Esophagus (tissue), 2 donors: ENCODE results near the gene SLC45A1. TPM values are rescaled to one million over a fixed set of nuclear protein-coding genes. Genes with fewer than 3 reads are reported as not detected.
"Not testable (repeated sequence)": the region's sequence is repeated elsewhere in the genome, so short reads cannot be mapped to it uniquely, and the experiment has no call there.

Experiments used
- H3K27ac ChIP-seq, 2 donors: one replicate each; pipeline ENCODE4 v1.5.1; 2013; ENCODE audit warnings: low read depth in 2 of 2, mild to moderate bottlenecking in 2 of 2, inconsistent platforms in 1 of 2, low read length in 1 of 2, moderate library complexity in 1 of 2
- H3K27me3 ChIP-seq, 2 donors: one replicate each; pipeline ENCODE4 v1.6.1; 2013; ENCODE audit warnings: low read length in 2 of 2, control low read depth in 1 of 2, mild to moderate bottlenecking in 1 of 2; ENCODE audit not compliant: insufficient read depth in 2 of 2, control insufficient read depth in 1 of 2
- H3K36me3 ChIP-seq, 2 donors: one replicate each; pipeline ENCODE4 v1.6.1; 2013; ENCODE audit warnings: low read length in 1 of 2; ENCODE audit not compliant: control insufficient read depth in 2 of 2, insufficient read depth in 2 of 2
- H3K4me1 ChIP-seq, 2 donors: one replicate each; pipeline ENCODE4 v1.6.1; 2013; ENCODE audit warnings: low read length in 1 of 2; ENCODE audit not compliant: control insufficient read depth in 2 of 2, insufficient read depth in 2 of 2
- H3K4me3 ChIP-seq, 2 donors: one replicate each; pipeline ENCODE4 v1.5.1; 2013; ENCODE audit warnings: low read length in 2 of 2, mild to moderate bottlenecking in 2 of 2, low read depth in 1 of 2, moderate library complexity in 1 of 2
- H3K9me3 ChIP-seq, 2 donors: one replicate each; pipeline ENCODE4 v1.6.1; 2013; ENCODE audit warnings: mild to moderate bottlenecking in 2 of 2, low read depth in 1 of 2, low read length in 1 of 2, moderate library complexity in 1 of 2; ENCODE audit not compliant: control insufficient read depth in 2 of 2, insufficient read depth in 1 of 2
- WGBS, 2 donors: extraction: QIAGEN DNeasy Blood & Tissue Kit; methylation state at CpG; one replicate each; pipeline ENCODE4 v1.1.7; 2013; 5-methylcytosine and 5-hydroxymethylcytosine counted together
- polyA plus RNA-seq, 2 donors: library from polyadenylated mRNA; stranded (reverse); fragments of 200-250 nt; gene quantifications; one replicate each; pipeline ENCODE4 v1.2.3, GENCODE V29; 2013
- donor health status: healthy with polysubstance abuse.
- donor health status: Bipolar disorder and iron deficiency.

SLC45A1 gene
- polyA plus RNA-seq: 1 to 10 TPM in 1 of 2 donors, under 1 TPM in 1; 0.61 to 1.1 TPM

DNA sequence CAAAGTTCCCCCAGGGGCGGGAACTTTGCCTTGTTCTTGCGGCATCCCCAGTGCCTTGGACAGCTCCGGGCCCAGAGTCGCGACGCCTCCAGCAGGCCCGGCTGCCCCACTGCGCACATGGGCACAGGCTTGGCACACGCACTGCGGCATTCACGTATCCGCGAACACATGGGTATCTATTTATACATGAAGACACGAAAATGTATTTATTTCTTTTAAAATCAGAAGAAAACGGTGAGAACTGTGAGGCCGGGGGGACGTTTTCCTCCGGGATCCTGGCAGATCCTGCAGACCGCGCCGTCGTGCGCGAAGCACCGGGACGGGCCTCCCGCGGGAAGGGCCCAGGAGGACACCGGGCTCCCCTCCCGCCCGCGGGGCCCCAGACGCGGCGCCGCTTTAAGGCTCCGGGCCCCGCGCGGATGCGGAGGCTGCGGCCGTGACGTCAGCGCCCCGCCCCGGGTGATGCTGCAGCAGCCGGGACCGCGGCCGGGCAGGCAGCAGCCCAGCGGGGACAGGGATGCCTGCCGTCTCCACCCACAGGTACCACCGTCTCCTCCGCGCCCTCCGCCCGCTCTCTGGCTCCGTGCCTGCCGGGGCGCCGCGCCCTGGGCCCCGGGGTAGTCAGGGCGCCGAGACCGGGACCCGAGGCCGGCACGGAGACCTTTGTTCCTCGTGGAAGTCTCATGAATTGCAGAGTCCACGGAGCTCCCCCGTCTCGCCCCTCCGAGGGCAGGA is at the start of gene SLC45A1:
Gene SLC45A1 (plus strand): TSS at position 468 of the 735 bp plus-strand sequence. CDS start 6,216 bp downstream, outside the sequence.
- 11 to 13% methylated on average over 71 to 75 of the region's 75 CpGs for WGBS, 2 donors
- no peak within 1 kb of the TSS for H3K27ac ChIP-seq
- H3K27me3 ChIP-seq: no peaks in the 10 kb centered on the region
- peaks cover 2 to 5% of the 10 kb centered on the region in 2 donors for H3K4me1 ChIP-seq
- H3K36me3 ChIP-seq: no peaks in the 10 kb centered on the region
- H3K4me3 ChIP-seq: peak within 1 kb of the TSS; percentile 45 to 58
- H3K9me3 ChIP-seq: no peaks in the 10 kb centered on the region

DNA sequence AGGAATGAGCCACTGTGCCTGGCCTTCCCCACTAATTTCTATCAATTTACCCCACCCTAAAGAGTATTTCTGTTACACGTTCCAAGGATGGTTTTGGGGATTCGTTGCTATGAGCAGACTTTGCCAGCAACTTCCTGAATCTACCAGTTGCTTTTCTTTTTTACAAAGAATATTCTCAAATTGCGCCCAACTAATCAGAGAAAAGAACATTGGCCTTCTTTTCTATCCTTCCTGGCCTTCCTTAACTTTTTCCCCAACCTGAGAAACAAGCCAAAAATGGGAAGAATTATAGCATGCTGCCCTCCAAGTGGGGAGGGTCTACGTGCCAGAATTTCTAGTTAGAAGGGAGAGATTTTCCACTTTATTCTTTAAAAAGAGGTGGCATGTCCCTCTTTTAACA is 44.9 kb upstream of the SLC45A1 start:
- H3K4me3 ChIP-seq: no peak overlapping the region
- no peaks in the 10 kb centered on the region for H3K9me3 ChIP-seq
- H3K4me1 ChIP-seq: peaks cover 0 to 3% of the 10 kb centered on the region in 2 donors
- no peaks in the 10 kb centered on the region for H3K36me3 ChIP-seq
- H3K27ac ChIP-seq: no peak overlapping the region
- 74 to 79% methylated on average over 4 of the region's 4 CpGs for WGBS, 2 donors
- no peaks in the 10 kb centered on the region for H3K27me3 ChIP-seq

DNA sequence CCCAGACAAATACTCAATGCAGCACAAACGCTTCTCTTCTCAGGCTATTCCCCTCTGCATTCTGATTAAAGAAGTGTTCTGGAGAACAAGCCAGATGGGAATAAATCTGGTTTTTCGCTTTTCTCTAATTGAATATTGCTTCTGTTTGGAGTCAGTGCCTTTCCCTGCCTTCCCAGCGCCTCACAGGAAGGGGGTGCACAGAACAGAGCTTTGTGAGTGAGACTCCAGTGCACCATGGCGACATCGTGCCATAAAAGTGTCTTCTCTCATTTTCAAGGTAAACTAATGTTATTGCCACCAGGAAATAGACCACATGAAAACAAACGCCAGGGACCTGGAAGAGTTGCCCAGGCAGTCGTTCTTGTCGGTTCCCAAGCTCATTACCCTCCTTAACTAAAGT is 43.6 kb upstream of the SLC45A1 start:
- Histone ChIP-seq H3K27me3 (no peaks in the 10 kb centered on the region), H3K36me3 (no peaks in the 10 kb centered on the region), H3K27ac (no peak overlapping the region), H3K9me3 (no peaks in the 10 kb centered on the region), H3K4me3 (no peak overlapping the region), H3K4me1 (peaks cover 0 to 3% of the 10 kb centered on the region in 2 donors)
- 61 to 68% methylated on average over 8 of the region's 8 CpGs for WGBS, 2 donors

DNA sequence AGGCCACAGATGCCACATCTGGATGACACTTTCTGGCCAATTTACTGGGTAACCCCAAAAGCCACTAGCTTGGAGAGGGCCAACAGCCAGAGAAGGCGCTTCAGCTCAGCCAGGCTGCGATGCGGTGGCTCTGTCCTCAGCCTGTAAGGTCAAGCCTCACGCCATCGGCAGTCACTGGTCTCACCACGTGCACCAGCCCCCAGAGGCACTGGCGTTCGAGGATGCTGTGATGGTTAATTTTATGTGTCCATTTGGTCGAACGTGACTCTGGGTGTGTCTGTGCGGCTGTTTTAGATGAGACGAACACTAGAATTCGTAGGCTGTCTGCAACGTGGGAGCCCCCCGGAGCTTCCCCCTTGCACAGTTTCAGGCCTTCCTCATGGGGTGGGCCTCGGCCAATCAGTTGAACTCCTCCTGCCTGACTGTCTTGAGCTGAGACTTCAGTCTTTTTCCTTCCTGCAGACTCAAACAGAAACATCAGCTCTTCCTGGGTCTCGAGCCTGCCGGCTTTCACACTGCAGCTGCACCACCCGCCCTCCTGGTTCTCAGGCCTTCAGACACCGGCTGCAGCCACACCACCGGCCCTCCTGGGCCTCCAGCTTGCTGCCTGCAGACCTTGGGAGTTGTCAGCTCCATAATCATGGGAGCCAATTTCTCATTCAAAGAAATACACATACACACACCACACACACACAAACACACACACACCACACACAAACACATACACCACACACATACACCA is 41.6 kb upstream of the SLC45A1 start:
- H3K9me3 ChIP-seq: no peaks in the 10 kb centered on the region
- H3K4me3 ChIP-seq: no peak overlapping the region
- H3K4me1 ChIP-seq: no peaks in the 10 kb centered on the region
- H3K36me3 ChIP-seq: no peaks in the 10 kb centered on the region
- H3K27ac ChIP-seq: no peak overlapping the region
- H3K27me3 ChIP-seq: no peaks in the 10 kb centered on the region
- 89 to 90% methylated on average over 21 of the region's 21 CpGs for WGBS, 2 donors

DNA sequence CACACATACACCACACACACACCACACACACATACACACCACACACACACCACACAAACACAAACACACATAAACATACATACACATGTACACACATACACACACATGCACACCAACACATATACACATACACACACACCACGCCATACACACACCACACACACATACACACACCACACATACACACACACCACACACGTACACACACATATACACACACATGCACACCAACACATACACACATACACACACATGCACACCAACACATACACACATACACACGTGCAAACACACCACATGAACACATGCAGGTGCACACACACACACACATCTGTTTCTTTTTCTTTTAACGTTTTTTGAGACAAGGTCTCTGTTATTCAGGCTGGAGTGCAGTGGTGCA is 41.0 kb upstream of the SLC45A1 start:
- Histone ChIP-seq H3K27ac (no peak overlapping the region), H3K27me3 (no peaks in the 10 kb centered on the region), H3K9me3 (no peaks in the 10 kb centered on the region), H3K4me3 (no peak overlapping the region), H3K36me3 (no peaks in the 10 kb centered on the region), H3K4me1 (no peaks in the 10 kb centered on the region)
- 73 to 80% methylated on average over 4 of the region's 4 CpGs for WGBS, 2 donors

DNA sequence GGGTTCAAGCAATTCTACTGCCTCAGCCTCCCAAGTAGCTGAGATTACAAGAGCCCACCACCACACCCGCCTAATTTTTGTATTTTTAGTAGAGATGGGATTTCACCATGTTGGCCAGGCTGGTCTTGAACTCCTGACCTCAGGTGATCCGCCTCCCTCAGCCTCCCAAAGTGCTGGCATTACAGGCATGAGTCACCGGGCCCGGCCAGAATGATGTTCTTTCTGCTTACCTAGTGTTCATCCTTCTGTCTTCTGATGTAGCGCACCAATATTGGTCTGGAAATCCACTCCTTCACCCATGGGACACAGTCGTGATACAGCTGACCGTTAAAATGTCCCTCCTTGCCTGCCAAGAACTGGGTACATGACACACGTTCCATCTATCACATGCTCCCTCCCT is 39.2 kb upstream of the SLC45A1 start:
- 81 to 82% methylated on average over 8 of the region's 8 CpGs for WGBS, 2 donors
- H3K27ac ChIP-seq: not testable (repeated sequence)

DNA sequence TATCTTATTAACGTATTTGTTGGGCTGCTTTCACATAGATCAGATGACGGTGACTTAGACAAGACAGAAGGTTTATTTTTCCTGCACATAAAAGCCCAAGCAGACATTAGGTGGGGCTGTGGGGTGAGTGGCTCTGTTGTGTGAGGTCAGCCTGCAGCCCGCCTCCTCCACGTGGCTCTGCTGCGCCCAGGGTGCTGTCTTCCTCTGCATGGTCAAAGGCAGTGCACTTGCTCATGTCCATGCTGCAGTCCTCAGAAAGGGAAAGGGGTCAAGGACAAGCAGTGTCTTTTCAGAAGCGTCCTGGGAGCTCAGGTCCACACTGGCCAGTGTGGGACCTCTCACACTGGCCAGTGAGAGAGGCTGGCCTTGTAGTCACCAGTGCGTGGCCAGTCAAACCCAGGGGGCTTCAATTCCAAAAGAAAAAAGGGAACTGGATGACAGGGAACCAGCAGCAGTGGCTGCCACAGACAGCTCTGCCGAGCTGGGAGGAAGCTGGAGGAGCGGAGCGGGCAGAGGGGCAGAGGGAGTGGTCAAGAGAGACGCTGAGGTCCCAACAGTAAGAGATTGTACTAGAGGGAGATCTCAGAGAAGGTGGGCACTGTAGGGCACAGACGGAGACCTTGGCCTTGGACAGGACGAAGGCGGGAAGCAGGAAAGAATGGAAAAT is 35.9 kb upstream of the SLC45A1 start:
- no peak overlapping the region for H3K27ac ChIP-seq
- WGBS, 2 donors: 66 to 68% methylated on average over 14 of the region's 14 CpGs

More for the DNA sequence above, 39.2 kb upstream of the SLC45A1 start:
- H3K4me3 ChIP-seq, H3K9me3 ChIP-seq, H3K27me3 ChIP-seq, H3K36me3 ChIP-seq, H3K4me1 ChIP-seq: not testable (repeated sequence)

DNA sequence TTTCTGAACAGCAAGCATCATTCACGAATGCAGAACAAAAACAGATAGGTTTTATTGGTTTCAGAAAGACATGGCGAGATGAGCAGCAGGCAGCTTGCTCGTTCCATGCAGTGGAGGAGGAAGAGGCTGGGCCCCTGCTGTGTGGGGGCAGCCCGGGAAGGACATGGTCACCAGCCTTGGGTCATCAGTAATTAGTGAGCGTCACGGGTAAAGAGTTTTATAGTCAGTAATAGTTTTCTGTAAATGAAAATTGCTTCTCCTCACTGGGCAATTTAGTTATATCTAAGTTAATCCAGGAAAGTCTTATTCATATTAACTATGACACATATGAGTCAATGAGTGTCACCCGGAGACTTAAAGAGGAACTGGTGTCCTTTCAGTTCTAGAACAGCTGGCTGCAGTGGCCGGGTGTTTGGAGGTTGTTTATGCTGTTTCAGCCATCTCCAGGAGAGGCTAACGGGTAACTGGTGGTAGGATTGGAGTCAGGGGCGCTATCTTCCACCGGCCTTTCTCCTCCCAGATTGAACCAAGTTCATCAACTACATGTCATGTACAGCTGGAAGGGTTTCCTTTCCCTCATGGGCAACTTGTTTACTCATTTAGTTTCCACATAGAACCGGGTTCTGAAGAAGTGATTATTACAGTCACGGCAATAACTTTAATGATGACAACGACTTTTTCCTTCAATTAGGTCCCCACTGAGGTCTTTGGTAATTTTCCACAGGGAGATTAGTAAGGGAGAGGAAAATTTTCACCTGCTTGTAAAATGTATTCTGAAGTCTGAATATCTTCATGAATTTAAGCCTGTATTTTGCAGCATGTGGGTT is 34.6 kb upstream of the SLC45A1 start:
- Histone ChIP-seq H3K27ac (peak overlapping the region in 1 of 2 donors; percentile 29), H3K4me1 (no peaks in the 10 kb centered on the region), H3K9me3 (no peaks in the 10 kb centered on the region), H3K36me3 (no peaks in the 10 kb centered on the region), H3K27me3 (no peaks in the 10 kb centered on the region), H3K4me3 (no peak overlapping the region)
- 61 to 68% methylated on average over 14 of the region's 14 CpGs for WGBS, 2 donors

More for the DNA sequence above, 35.9 kb upstream of the SLC45A1 start:
- no peaks in the 10 kb centered on the region for H3K4me1 ChIP-seq
- no peak overlapping the region for H3K4me3 ChIP-seq
- H3K36me3 ChIP-seq: no peaks in the 10 kb centered on the region
- no peaks in the 10 kb centered on the region for H3K27me3 ChIP-seq
- H3K9me3 ChIP-seq: no peaks in the 10 kb centered on the region

DNA sequence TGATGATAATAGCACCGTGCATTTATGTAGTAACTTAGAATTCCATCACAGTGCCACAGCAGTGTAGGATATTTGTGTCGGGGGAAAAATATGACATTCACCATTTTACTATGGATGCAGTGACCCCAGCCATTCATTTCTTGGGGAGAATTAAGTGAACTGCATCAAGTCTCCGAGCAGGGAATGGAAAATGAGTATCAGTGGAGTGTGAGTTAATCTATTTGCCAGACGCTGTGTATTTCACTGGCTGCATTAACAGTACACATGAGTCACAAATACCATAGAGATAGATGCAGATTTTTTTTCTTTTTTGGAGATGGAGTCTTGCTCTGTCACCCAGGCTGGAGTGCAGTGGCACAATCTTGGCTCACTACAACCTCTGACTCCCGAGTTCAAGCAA is 33.8 kb upstream of the SLC45A1 start:
- Histone ChIP-seq H3K27ac (no peak overlapping the region), H3K36me3 (no peaks in the 10 kb centered on the region), H3K9me3 (no peaks in the 10 kb centered on the region), H3K4me3 (no peak overlapping the region), H3K27me3 (no peaks in the 10 kb centered on the region), H3K4me1 (no peaks in the 10 kb centered on the region)
- WGBS, 2 donors: 66 to 69% methylated on average over 5 of the region's 5 CpGs
